ACHN (cell line): Measurements from ENCODE around the gene PAX7.
"Not testable (repeated sequence)": the region's sequence is repeated elsewhere in the genome, so short reads cannot be mapped to it uniquely, and the experiment has no call there.

Source experiments
- DNase-seq: peaks from one replicate; pipeline ENCODE4 v3.0.0-alpha.2; 2015
- in situ Hi-C: cut with HindIII; loops from 2 replicates; pipeline ENCODE4 v1.10.0; 2017; ENCODE audit warnings: low sequenced_read_pairs, low pct_ligation_motif_present, low pct_unique_long_range_greater_than_20kb

PAX7 gene

GRCh38 chr1:18766328-18766727, 135.7 kb downstream of the PAX7 start:
- in situ Hi-C loops, result no loop called here
- DNase-seq, result no peak

GRCh38 chr1:18767576-18767975, 136.9 kb downstream of the PAX7 start:
- DNase-seq, in situ Hi-C loops: not testable (repeated sequence)

DNA sequence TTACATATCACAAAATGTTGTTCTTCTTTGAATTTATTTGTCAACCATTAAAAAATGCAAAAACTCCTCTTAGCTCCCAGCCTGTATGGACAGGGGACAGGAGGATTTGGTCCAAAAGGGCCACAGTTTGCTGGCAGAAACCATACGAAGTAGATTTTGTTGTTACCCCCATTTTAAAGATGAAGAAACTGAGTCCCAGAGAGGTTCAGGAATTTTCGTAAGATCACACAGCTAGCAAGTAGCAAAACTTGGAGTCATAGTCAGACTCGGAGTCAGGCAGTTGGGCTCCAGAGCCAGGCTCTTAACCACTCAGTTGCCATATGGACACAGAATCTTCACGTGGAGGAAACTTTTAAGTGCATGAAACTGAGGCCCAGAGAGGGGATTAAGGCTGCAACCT, 137.4 kb downstream of the PAX7 start:
- in situ Hi-C loops, result no loop called here
- no peak for DNase-seq

GRCh38 chr1:18769140-18769539, 138.5 kb downstream of the PAX7 start:
- DNase-seq, result no peak
- in situ Hi-C loops, result no loop called here

DNA sequence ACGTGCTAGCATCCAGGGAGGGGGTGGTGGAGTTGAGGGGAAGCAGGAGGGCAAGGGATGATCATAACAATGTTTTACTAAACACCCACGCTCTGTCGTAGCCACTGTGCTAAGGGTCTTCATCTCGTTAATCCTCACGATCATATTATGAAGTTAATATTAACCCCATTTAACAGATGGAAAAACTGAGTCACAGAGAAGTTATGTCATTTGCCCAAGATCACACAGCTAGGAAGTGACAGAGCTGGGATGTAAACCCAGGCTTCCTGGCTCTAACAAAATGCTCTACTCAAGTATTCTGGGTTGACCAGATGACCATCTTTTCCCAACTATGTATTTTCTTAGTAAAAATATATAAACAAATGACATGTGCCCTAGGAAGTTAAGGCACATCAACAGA, 140.2 kb downstream of the PAX7 start:
- in situ Hi-C loops, result no loop called here
- no peak for DNase-seq

GRCh38 chr1:18773753-18774152, 143.1 kb downstream of the PAX7 start:
- in situ Hi-C loops, result no loop called here
- DNase-seq, result no peak

- DNase-seq, result no peak
- in situ Hi-C loops, result no loop called here
Observed at GRCh38 chr1:18775341-18775740, 144.7 kb downstream of the PAX7 start.

GRCh38 chr1:18776777-18777176, 146.1 kb downstream of the PAX7 start:
- DNase-seq, result no peak
- in situ Hi-C loops, result no loop called here

- no peak for DNase-seq
- in situ Hi-C loops, result no loop called here
Observed at GRCh38 chr1:18778437-18778836, 147.8 kb downstream of the PAX7 start.

DNA sequence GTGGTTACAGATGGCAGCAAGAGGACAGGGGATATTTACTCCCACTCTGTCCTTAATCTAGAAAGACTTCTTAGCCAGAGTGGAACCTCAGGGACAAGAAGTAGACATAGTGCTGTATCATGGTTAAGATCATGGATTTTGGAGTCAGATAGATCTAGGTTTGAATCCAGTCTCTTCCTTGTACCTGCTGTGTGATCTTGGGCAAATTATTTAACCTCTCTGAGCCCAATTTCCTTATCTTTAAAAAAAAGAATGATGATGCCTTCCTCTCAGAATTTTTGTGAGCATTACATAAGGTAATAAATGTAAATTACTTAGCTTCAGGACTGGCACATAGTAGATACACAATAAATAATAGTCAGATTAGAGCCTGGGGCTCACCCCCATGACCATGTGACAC, 150.4 kb downstream of the PAX7 start:
- DNase-seq, result no peak
- in situ Hi-C loops, result no loop called here

- in situ Hi-C loops, result no loop called here
- DNase-seq, result no peak
Observed at GRCh38 chr1:18783705-18784481, 153.2 kb downstream of the PAX7 start.

GRCh38 chr1:18784482-18784831, 153.8 kb downstream of the PAX7 start:
- DNase-seq, result no peak
- in situ Hi-C loops, result no loop called here

DNA sequence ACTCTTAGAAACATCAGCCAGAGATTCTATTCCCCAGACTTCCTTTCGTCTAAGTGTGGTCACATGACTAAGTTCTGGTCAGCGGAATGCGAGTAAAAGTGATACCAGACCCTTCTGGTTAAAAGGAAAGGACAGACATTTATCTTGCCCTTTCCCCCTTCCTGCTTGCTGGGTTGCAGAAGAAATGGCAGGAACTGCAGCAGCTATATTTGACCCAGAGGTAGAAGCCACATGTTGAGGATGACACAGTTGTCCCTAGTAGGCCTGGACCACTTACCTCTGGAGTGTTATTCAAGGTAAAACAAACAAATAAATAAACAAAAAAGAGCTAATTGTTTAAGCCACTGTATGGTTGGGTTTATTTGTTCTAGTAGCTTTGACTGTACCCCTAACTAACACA, 155.5 kb downstream of the PAX7 start:
- in situ Hi-C loops, result no loop called here

DNA sequence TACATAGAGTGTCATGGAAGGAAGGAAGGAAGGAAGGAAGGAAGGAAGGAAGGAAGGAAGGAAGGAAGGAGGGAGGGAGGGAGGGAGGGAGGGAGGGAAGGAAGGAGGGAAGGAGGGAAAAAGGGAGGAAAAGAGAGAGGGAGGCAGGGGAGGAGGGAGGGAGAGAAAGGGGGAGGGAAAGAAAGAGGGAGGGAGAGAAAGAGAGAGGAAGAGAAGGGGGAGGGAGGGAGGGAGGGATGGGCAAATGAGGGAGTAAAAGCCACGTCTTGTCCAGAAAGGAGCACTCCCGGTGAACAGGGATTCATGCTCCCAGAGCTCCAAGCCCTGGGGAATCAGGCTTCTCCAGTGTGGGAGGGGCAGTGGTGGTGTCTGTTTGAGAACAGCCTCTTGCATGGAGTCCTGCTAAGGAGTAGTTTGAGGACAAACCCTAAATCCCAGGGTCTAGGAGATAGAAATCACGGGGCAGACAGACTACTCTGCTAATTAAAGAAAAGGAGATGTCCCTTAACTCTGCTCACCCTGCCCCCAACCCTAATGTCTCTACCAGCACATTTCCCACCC, 157.3 kb downstream of the PAX7 start:
- in situ Hi-C loops, result no loop called here
- no peak for DNase-seq

More for the DNA sequence above, 155.5 kb downstream of the PAX7 start:
- no peak for DNase-seq

GRCh38 chr1:18789246-18789645, 158.6 kb downstream of the PAX7 start:
- in situ Hi-C loops, result no loop called here
- no peak for DNase-seq

DNA sequence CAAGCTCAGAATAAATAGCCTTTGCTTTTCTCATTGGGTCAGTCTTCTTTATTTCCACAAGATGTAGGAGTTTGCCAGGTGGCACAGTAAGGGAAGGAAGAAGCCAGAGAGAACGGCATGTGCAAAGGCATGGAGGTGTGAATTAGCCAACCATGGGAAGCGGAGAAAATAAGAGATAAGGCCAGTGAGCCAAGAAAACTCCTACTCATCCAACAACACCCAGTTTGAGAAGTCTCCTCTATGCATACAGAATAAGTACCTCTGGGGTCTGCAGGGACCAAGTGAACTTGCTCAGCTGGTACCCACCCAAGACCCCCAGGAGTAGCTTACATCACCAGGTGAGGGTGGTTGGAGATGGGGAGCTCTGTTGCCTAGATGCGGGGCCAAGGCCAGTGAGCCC, 162.1 kb downstream of the PAX7 start:
- in situ Hi-C loops, result no loop called here
- no peak for DNase-seq

DNA sequence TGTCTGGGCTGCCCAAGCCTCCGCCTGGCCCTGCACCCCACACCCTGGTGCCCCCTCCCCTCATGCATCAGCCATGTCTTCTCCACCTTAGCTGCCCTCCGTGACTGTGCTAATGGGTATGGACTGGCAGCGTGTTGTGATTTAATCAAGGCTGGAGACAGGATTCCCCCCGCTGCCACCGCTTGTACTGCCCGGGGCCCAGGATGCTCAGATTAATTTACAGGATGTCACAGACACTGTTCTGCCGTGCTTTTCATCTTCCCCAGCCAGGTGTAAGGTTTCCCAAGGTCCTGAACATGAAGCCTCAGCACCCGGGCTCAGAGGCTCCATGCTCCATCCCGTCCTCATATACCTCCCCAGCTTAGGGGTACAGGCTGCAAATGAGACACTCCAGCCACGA, 162.5 kb downstream of the PAX7 start:
- in situ Hi-C loops, result no loop called here
- no peak for DNase-seq

DNA sequence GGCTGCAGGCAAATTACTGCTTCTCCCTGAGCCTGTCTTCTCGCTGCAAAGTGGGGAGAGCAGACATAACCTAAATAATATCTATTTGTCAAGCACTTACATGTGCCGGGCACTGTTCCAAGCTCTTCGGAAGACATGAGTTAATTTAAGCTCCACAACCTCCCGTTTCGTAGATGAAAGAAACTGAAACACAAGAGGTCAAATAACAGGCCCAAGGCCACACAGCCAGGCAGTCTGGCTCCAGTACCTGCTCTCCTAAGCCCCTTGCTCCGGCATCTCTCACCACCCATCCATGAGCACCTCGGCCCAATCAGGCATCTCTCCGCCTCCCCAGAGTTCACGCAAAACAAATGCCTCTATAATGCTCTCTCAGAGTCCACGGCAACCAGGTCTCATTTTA, 163.4 kb downstream of the PAX7 start:
- DNase-seq, result no peak
- in situ Hi-C loops, result no loop called here

GRCh38 chr1:18794561-18794960, 163.9 kb downstream of the PAX7 start:
- DNase-seq, result no peak

DNA sequence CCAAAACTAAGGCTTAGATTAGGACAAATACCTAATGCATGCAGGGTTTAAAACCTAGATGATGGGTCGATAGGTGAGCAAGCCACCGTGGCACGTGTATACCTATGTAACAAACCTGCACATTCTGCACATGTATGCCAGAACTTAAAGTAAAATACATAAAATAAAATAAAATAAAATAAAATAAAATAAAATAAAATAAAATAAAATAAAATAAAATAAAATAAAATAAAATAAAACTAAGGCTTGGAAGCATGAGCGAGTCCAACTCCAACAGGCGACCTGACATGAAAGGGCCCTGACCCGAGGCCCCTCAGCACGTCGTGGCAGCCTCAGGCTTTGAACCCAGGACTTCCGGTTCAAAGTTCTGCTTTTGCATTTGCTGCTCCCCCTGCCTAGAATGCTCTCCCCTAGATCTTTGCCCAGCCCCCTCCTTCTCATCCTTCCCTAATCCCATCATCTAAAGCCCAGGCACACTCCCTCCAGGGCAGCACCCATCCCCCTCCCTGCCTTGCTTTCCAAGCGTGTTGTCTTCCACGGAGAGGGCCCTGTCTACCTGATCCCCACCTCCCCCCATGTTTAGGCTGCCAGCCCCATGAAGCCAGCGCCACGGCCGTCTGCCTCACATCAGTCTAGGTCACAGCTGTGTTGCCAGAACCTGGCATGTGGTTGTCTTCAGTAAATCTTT, 164.5 kb downstream of the PAX7 start:
- in situ Hi-C loops, result no loop called here
- DNase-seq, result no peak

More at GRCh38 chr1:18794561-18794960, 163.9 kb downstream of the PAX7 start:
- in situ Hi-C loops, result no loop called here
